LNCAP (cell line): Measurements from ENCODE around the gene MAPK8.

ENCODE experiments used
- CTCF ChIP-seq: fragments of 450-650 bp; IDR thresholded peaks from 2 replicates; pipeline ENCODE4 v1.5.1; 2017; ENCODE audit warnings: mild to moderate bottlenecking

The MAPK8 gene

DNA sequence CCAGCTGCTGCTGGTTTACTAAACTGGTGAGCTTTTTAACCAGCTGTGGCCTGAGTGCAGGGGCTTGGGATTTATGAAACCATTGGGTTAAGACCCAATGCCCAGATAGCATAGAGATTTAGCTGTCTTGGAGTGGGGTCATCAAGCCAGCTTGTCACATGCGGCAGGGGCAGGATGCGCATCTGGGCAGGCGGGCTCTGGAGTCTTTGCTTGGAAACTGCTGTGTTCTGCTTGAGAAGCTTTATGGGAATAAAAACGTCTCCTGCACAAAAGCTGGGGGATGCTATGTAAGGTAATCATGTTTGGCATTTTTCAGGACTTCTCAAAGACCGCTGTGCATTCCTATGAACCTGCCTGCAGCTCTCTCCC is 136.3 kb downstream of the MAPK8 start:
- TF ChIP-seq CTCF: no peak

- peak; percentile 47 for TF ChIP-seq CTCF
Observed at GRCh38 chr10:48444266-48444665, 137.8 kb downstream of the MAPK8 start.

DNA sequence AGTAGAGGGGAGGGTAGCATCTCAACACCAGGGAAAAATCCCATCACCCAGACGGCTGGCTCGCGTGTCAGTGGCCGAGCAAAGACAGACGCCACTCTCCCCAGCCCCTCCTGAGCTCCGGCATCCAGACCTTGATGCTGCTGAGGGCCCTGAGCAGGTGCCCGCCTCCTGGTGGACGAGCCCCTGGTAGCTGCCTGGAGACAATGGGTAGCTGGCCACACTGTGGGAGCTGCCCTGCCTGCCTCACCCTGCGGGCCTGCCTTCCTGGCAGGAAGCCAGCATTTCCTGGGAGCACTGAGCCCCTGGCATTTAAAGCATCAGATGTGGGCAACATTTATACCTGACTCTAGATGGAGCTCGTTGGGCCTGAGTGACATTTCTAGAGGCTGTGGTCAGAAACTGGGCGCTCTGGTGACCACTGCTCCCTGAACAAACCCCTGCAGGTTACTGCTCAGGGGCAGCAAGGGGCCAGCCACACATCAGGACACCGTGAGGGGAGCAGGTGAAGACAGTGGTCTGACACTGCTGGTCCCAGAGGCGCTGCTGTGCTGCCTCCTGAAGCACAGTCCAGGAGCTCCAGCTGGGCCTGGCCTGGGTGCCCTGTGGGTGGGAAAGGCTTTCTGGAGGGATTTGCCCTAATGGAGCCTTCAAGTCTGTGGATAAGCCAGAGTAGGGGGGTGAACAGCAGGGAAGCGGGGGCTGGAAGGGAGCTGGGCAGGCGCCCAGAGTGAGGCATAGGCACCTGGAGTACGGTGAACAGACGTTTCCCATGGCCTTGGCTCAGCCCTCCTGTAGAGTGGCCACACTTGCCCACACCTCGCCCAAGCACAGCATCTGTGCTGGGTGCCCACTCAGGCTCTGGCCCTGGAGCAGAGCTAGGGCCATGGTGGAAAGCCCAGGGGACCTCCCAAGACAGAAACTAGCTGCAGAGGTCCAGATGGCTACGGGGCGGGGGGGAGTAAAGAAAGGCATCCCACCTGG is 138.7 kb downstream of the MAPK8 start:
- TF ChIP-seq CTCF: no peak

GRCh38 chr10:48445932-48446331 is 139.5 kb downstream of the MAPK8 start:
- no peak for TF ChIP-seq CTCF

- TF ChIP-seq CTCF: no peak
Observed at GRCh38 chr10:48446785-48447184, 140.3 kb downstream of the MAPK8 start.

GRCh38 chr10:48447356-48448215 is 141.1 kb downstream of the MAPK8 start:
- no peak for TF ChIP-seq CTCF

DNA sequence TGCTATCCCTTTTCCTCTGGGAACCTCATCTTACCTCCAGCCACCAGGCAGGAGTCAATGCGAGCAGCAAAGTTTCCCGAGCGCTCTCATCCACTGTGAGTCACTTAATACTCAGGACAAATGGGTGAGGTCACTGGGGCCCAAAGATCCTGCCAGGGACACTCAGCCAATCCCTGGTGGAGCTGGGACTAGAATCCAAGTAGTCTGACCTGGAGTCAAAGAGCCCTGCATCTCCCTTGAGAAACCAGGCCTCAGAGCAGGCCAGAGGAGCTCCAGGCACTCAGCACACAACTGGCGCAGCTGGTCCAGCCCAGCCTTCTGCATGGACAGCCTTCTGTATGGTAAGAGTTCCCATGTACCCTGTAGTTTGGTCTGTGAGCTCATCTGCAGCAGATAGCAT is 142.3 kb downstream of the MAPK8 start:
- TF ChIP-seq CTCF: no peak
